H9 (cell line): Measurements from ENCODE around the gene MACROD1. TPM values are rescaled to one million over a fixed set of nuclear protein-coding genes. Genes with fewer than 3 reads are reported as not detected.
A peak's percentile ranks its signal among the peaks of the same experiment; 100 is the strongest.

Experiments
- DNase-seq: peaks from one replicate; pipeline ENCODE4 v3.0.0-alpha.2; 2017
- H2AFZ ChIP-seq: one replicate; pipeline ENCODE4 v1.6.1; 2013; ENCODE audit warnings: mild to moderate bottlenecking, low read length, control low read depth, moderate library complexity
- H2AK5ac ChIP-seq: 2 replicates; pipeline ENCODE4 v1.6.1; 2013; ENCODE audit warnings: low read length, control low read depth, mixed read lengths; ENCODE audit not compliant: insufficient read length
- H2BK120ac ChIP-seq: one replicate; pipeline ENCODE4 v1.6.1; 2013; ENCODE audit warnings: low read depth, mild to moderate bottlenecking, low read length, control low read depth, inconsistent platforms; ENCODE audit not compliant: poor library complexity, severe bottlenecking
- H2BK12ac ChIP-seq: 2 replicates; pipeline ENCODE4 v1.6.1; 2013; ENCODE audit warnings: low read length, control low read depth, mixed read lengths, low read depth; ENCODE audit not compliant: insufficient read length
- H2BK15ac ChIP-seq: 2 replicates; pipeline ENCODE4 v1.6.1; 2013; ENCODE audit warnings: low read depth, low read length, control low read depth
- H2BK20ac ChIP-seq: one replicate; pipeline ENCODE4 v1.6.1; 2013; ENCODE audit warnings: low read depth, mild to moderate bottlenecking, low read length, control low read depth, inconsistent platforms; ENCODE audit not compliant: poor library complexity, severe bottlenecking
- H2BK5ac ChIP-seq: 2 replicates; pipeline ENCODE4 v1.6.1; 2013; ENCODE audit warnings: low read length, control low read depth, mixed read lengths; ENCODE audit not compliant: insufficient read length
- H3K14ac ChIP-seq: 2 replicates; pipeline ENCODE4 v1.6.1; 2013; ENCODE audit warnings: low read length, control low read depth; ENCODE audit not compliant: insufficient read depth
- H3K18ac ChIP-seq: 2 replicates; pipeline ENCODE4 v1.6.1; 2013; ENCODE audit warnings: low read depth, mild to moderate bottlenecking, mixed read lengths, low read length, control low read depth; ENCODE audit not compliant: insufficient read length
- H3K23ac ChIP-seq: 2 replicates; pipeline ENCODE4 v1.6.1; 2013; ENCODE audit warnings: low read length, control low read depth, mixed read lengths, low read depth; ENCODE audit not compliant: insufficient read length
- H3K23me2 ChIP-seq: 2 replicates; pipeline ENCODE4 v1.6.1; 2013; ENCODE audit warnings: low read depth, mild to moderate bottlenecking, mixed read lengths, low read length, control low read depth; ENCODE audit not compliant: insufficient read length, poor library complexity, severe bottlenecking
- H3K27ac ChIP-seq: 2 replicates; pipeline ENCODE4 v1.5.1; 2013; ENCODE audit warnings: low read length, control low read depth, mixed read lengths, low read depth; ENCODE audit not compliant: insufficient read length
- H3K27me3 ChIP-seq: 2 replicates; pipeline ENCODE4 v1.6.1; 2013; ENCODE audit warnings: low read length, control low read depth, inconsistent platforms; ENCODE audit not compliant: insufficient read depth
- H3K4ac ChIP-seq: 2 replicates; pipeline ENCODE4 v1.6.1; 2013; ENCODE audit warnings: low read depth, mild to moderate bottlenecking, control low read depth, inconsistent platforms, low read length, moderate library complexity
- H3K4me1 ChIP-seq: 2 replicates; pipeline ENCODE4 v1.6.1; 2013; ENCODE audit warnings: low read length, control low read depth, inconsistent platforms; ENCODE audit not compliant: insufficient read depth
- H3K4me2 ChIP-seq: 2 replicates; pipeline ENCODE4 v1.6.1; 2013; ENCODE audit warnings: low read length, control low read depth, mixed read lengths; ENCODE audit not compliant: insufficient read length, insufficient read depth
- H3K56ac ChIP-seq: 2 replicates; pipeline ENCODE4 v1.6.1; 2013; ENCODE audit warnings: low read depth, mild to moderate bottlenecking, mixed read lengths, low read length, control low read depth; ENCODE audit not compliant: insufficient read length
- H3K79me1 ChIP-seq: 2 replicates; pipeline ENCODE4 v1.6.1; 2013; ENCODE audit warnings: low read depth, mild to moderate bottlenecking, moderate library complexity, low read length, control low read depth, inconsistent platforms; ENCODE audit not compliant: insufficient read depth, poor library complexity, severe bottlenecking
- H3K79me2 ChIP-seq: 2 replicates; pipeline ENCODE4 v1.6.1; 2013; ENCODE audit warnings: low read length, control low read depth, inconsistent platforms; ENCODE audit not compliant: insufficient read depth
- H3K9ac ChIP-seq: 2 replicates; pipeline ENCODE4 v1.6.1; 2013; ENCODE audit warnings: low read length, control low read depth, mixed read lengths; ENCODE audit not compliant: insufficient read length; ENCODE audit errors: extremely low read depth
- H3K9me3 ChIP-seq: one replicate; pipeline ENCODE4 v1.6.1; 2013; ENCODE audit warnings: low read depth, low read length, inconsistent platforms; ENCODE audit not compliant: control insufficient read depth
- H3T11ph ChIP-seq: one replicate; pipeline ENCODE4 v1.6.1; 2013; ENCODE audit warnings: mild to moderate bottlenecking, low read length, control low read depth, inconsistent platforms
- H4K20me1 ChIP-seq: one replicate; pipeline ENCODE4 v1.6.1; 2013; ENCODE audit not compliant: control insufficient read depth, insufficient read length, insufficient read depth
- H4K5ac ChIP-seq: 2 replicates; pipeline ENCODE4 v1.6.1; 2013; ENCODE audit warnings: low read depth, mild to moderate bottlenecking, mixed read lengths, low read length, control low read depth; ENCODE audit not compliant: insufficient read length
- H4K8ac ChIP-seq: replicated peaks from 2 replicates; pipeline ENCODE4 v1.6.1; 2013; ENCODE audit warnings: low read length, control low read depth, mixed read lengths, low read depth; ENCODE audit not compliant: insufficient read length
- H4K91ac ChIP-seq: 2 replicates; pipeline ENCODE4 v1.6.1; 2013; ENCODE audit warnings: low read depth, mild to moderate bottlenecking, moderate library complexity, mixed read lengths, low read length, control low read depth; ENCODE audit not compliant: insufficient read length
- H3K27ac Mint-ChIP-seq, 3 experiments: 2 replicates in 2 of 3; 3 replicates in 1 of 3; pipeline ENCODE4 v1.8.0; 2020 to 2021; ENCODE audit warnings: mixed read lengths in 3 of 3, mild to moderate bottlenecking in 1 of 3, moderate library complexity in 1 of 3
- H3K27me3 Mint-ChIP-seq: 2 replicates; pipeline ENCODE4 v1.8.0; 2021; ENCODE audit warnings: low read depth, mild to moderate bottlenecking, moderate library complexity, mixed read lengths
- H3K36me3 Mint-ChIP-seq, 3 experiments: 2 replicates in 2 of 3; 3 replicates in 1 of 3; pipeline ENCODE4 v1.8.0; 2020 to 2021; ENCODE audit warnings: low read depth in 3 of 3, mixed read lengths in 3 of 3; ENCODE audit not compliant: insufficient read depth in 1 of 3
- H3K4me1 Mint-ChIP-seq, 2 experiments: 2 replicates each; pipeline ENCODE4 v1.8.0; 2020; ENCODE audit warnings: mixed read lengths in 2 of 2
- H3K4me3 Mint-ChIP-seq, 2 experiments: 2 replicates in 1 of 2; 3 replicates in 1 of 2; pipeline ENCODE4 v1.8.0; 2020 to 2021; ENCODE audit warnings: mild to moderate bottlenecking in 2 of 2, mixed read lengths in 2 of 2, moderate library complexity in 1 of 2
- H3K9me3 Mint-ChIP-seq, 2 experiments: 2 replicates in 1 of 2; 3 replicates in 1 of 2; pipeline ENCODE4 v1.8.0; 2020; ENCODE audit warnings: mild to moderate bottlenecking in 2 of 2, mixed read lengths in 2 of 2, moderate library complexity in 1 of 2
- WGBS: extraction: QIAGEN DNeasy Blood & Tissue Kit; methylation state at CpG from one replicate; pipeline ENCODE4 v1.1.7; 2013; ENCODE audit warnings: missing lambda C conversion rate, low lambda C conversion rate, mixed read lengths; ENCODE audit not compliant: insufficient read length; ENCODE audit errors: extremely low coverage; 5-methylcytosine and 5-hydroxymethylcytosine counted together
- total RNA-seq: library from RNA; stranded (reverse); gene quantifications from 2 replicates; pipeline ENCODE4 v1.2.1, GENCODE V29; 2021
- TF ChIP-seq, protein P1 (sequence below): fragments of 200-600 bp; sonication (generic); conservative IDR thresholded peaks from 3 replicates; pipeline ENCODE4 v1.8.0; 2021; ENCODE audit warnings: antibody characterized with exemption, mild to moderate bottlenecking

The MACROD1 gene
- total RNA-seq, 1 experiment from 2014 or later, result 21.2 TPM

DNA sequence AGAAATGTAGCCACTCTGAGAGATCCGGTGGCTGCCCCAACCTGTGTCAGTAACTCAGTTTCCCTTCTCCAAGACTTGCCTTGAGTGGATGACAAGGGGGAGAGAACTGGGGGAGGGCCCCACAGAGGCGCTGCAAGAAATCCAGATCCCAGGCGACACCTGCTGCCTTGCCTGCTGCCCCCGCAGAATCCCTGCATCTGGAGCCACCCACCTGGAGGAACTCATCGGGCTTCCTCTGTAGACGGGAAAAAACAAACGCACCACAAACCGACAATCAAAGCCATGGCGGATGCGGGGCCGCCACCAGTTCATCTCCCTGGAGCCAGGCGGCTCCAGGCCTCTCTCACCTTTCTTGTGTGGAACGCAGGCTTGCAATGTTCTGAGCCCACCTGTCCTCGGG, 40.2 kb downstream of the MACROD1 start:
- Histone ChIP-seq H2AK5ac (no peak overlapping the region), H3K18ac (no peak overlapping the region), H3K14ac (no peak overlapping the region), H3K27me3 (no peaks in the 10 kb centered on the region), H4K20me1 (no peaks in the 10 kb centered on the region), H3K4me1 (peaks cover 7% of the 10 kb centered on the region; the same call in 1 of the 2 replicates), H3K9ac (no peak overlapping the region), H3K27ac (no peak overlapping the region), H3T11ph (no peak overlapping the region), H2BK20ac (no peak overlapping the region), H2AFZ (no peak overlapping the region), H3K4me2 (no peak overlapping the region), H4K8ac (no peak overlapping the region), H4K91ac (no peak overlapping the region), H3K23me2 (peaks cover 3% of the 10 kb centered on the region), H4K5ac (no peak overlapping the region), H3K4ac (no peak overlapping the region), H3K23ac (no peak overlapping the region), H2BK5ac (no peak overlapping the region), H2BK12ac (no peak overlapping the region), H2BK15ac (no peak overlapping the region), H3K79me1 (no peaks in the 10 kb centered on the region), H2BK120ac (no peak overlapping the region), H3K56ac (no peak overlapping the region), H3K9me3 (no peaks in the 10 kb centered on the region), H3K79me2 (no peaks in the 10 kb centered on the region)
- DNase-seq, result no peak
- Mint-ChIP-seq H3K4me1 (peaks cover 41 to 56% of the 10 kb centered on the region in 2 experiments), H3K27ac (0 out of 7 replicates have a peak overlapping the region, but pooled peaks of 1 of the 3 experiments have one; percentile 48), H3K36me3 (peaks cover 0 to 3% (median 0%) of the 10 kb centered on the region in 3 experiments; a peak in 2 of 7 replicates), H3K4me3 (no peak overlapping the region; a peak in 1 of 5 replicates), H3K9me3 (no peaks in the 10 kb centered on the region), H3K27me3 (peaks cover 15% of the 10 kb centered on the region)
- TF ChIP-seq, protein P1, sequence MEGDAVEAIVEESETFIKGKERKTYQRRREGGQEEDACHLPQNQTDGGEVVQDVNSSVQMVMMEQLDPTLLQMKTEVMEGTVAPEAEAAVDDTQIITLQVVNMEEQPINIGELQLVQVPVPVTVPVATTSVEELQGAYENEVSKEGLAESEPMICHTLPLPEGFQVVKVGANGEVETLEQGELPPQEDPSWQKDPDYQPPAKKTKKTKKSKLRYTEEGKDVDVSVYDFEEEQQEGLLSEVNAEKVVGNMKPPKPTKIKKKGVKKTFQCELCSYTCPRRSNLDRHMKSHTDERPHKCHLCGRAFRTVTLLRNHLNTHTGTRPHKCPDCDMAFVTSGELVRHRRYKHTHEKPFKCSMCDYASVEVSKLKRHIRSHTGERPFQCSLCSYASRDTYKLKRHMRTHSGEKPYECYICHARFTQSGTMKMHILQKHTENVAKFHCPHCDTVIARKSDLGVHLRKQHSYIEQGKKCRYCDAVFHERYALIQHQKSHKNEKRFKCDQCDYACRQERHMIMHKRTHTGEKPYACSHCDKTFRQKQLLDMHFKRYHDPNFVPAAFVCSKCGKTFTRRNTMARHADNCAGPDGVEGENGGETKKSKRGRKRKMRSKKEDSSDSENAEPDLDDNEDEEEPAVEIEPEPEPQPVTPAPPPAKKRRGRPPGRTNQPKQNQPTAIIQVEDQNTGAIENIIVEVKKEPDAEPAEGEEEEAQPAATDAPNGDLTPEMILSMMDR, result no peak
- no CpG with 5 or more reads among the region's 14 CpGs for WGBS
